GM19372 (cell line): ENCODE data around the gene SIAH2.
"Not testable (repeated sequence)": the region's sequence is repeated elsewhere in the genome, so short reads cannot be mapped to it uniquely, and the experiment has no call there.

Source experiments
- ATAC-seq: cut with Tn5 transposase; IDR thresholded peaks from one replicate; pipeline ENCODE4 v1.9.1; 2021; ENCODE audit warnings: mild to moderate bottlenecking, low read depth, moderate library complexity; ENCODE audit not compliant: unreplicated experiment

The SIAH2 gene, protein sequence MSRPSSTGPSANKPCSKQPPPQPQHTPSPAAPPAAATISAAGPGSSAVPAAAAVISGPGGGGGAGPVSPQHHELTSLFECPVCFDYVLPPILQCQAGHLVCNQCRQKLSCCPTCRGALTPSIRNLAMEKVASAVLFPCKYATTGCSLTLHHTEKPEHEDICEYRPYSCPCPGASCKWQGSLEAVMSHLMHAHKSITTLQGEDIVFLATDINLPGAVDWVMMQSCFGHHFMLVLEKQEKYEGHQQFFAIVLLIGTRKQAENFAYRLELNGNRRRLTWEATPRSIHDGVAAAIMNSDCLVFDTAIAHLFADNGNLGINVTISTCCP

DNA sequence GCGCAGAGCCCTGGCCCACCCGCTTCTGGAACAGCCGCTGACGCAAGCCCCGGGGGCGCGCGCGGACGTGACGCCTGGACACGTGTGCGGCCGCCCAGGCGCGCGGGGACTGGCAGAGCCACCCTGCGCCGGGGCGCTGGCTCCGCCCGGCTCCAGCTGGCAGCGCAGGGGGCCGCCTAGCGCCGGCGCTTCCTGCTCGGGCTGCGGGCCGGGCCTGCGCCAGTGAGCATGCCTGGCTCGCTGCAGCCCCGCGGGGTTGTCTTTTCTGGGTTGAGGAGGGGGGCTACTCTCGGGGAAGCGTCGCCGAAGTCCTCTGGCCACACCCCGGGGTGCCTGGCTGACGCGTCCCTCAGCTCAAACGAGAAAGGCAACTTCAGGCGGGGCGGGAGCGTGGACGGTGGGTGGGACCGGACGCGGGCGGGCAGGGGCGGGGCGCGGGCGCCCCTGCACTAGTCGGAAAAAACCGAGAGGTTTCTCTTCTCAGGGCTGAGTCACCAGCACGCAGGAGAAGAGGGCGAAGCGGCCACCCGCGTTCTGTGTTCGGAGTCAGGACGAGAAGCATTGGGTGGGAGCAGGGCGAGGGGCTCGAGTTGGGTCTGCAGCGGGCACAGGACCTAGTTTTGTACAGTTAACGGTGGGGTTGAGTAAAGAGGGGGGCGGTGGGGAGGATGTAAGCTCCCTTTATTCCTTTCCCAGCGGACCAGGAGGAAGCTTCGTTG is at the start of gene SIAH2:
SIAH2 (minus strand) TSS at position 48 of the 719 bp plus-strand sequence. CDS start 320 bp downstream, outside the sequence.
- peak; percentile 48 for ATAC-seq

DNA sequence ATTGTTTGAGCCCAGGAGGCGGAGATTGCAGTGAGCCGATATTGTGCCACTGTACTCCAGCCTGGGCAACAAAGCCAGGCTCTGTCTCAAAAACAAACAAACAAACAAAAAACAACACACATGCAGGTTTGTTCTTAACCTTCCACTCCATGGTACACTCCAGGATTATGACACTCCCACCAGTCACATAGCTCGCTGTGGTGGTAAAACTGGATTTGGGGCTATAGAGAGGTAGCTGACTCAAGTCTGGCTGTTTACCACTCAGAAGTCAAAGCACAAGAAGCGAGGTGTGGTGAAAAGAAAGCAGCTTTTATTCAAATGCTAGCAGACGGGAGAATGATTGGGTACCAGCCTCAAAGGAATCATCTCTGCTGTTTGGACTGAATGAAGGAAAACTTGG is 49.0 kb upstream of the SIAH2 start:
- ATAC-seq: no peak

DNA sequence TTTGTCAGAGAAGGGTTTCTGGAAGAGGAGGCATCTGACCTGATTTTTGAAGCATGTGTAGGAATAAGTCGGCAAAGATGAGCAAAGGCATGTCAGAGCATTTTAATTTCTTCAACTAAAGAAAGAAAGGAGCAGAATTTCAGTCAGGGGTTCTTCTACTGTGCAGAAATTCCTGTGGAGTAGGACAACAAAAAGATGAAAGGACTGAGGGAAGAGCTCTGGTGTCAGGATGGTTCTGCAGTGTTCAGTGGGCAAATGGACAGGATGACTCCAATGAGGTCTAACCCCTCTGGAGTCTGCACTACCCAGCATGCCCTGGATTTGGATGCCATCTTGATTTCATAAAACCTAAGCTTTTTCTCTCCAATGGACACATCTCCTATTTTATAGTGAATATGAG is 47.7 kb upstream of the SIAH2 start:
- no peak for ATAC-seq

GRCh38 chr3:150806185-150806835 is 43.3 kb upstream of the SIAH2 start:
- no peak for ATAC-seq

GRCh38 chr3:150805354-150805753 is 42.4 kb upstream of the SIAH2 start:
- no peak for ATAC-seq

GRCh38 chr3:150803440-150803985 is 40.5 kb upstream of the SIAH2 start:
- ATAC-seq: no peak

- ATAC-seq: no peak
These were observed 37.8 kb upstream of the SIAH2 start for GRCh38 chr3:150800722-150801121.

DNA sequence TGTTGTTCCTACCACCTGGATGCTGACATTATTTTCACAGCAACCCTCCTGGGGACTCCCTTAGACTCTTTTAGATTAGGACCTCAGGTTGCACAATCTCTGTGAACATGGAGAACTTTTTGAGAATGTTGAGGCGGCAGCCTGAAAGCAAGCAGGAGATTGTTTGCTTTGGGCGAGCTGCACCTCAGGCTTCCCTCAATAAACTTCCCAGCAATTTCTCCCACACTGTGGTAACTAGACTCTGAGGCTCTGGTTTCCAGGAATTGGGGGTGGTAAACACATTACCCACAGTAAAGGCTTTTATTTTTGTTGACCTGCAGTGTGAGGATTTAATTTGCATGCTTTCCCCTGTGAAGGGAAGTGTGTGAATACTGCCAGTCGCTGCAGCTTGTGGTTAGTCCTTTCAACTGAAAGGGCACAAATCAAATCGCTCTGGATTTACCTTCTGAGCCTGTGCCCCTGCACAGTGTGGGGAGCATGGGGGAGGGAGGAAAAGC is 35.2 kb upstream of the SIAH2 start:
- ATAC-seq: no peak

DNA sequence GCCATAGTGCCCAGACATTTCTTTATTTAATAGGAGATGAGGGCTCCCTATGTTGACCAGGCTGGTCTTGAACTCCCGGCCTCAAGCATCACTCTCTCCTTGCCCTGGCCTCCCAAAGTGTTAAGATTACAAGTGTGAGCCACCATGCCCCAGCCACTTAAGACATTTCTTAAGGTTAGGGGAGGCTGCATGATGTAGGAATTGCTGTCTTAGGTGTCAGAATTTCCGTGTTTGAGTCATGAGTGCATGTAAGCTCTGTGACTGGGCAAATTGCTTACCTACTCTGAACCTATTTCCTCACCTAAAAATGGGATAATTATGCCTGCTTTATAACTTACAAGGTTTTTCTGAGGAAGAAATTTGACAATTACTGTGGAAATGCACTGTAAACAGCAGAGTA is 34.2 kb upstream of the SIAH2 start:
- ATAC-seq: no peak

DNA sequence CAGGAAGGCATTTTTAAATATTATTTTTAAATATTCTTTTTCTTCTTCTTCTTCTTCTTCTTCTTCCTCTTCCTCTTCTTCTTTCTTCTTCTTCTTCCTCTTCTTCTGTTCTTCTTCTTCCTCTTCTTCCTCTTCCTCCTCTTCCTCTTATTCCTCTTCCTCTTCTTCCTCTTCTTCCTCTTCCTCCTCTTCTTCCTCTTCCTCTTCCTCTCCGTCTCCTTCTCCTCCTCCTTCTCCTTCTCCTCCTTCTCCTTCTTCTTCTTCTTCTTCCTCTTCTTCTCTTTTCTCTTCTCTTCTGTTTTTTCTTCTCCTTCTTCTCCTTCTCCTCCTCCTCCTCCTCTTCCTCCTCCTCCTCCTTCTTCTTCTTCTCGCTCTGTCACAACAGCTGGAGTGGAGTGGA is 33.6 kb upstream of the SIAH2 start:
- not testable (repeated sequence) for ATAC-seq

DNA sequence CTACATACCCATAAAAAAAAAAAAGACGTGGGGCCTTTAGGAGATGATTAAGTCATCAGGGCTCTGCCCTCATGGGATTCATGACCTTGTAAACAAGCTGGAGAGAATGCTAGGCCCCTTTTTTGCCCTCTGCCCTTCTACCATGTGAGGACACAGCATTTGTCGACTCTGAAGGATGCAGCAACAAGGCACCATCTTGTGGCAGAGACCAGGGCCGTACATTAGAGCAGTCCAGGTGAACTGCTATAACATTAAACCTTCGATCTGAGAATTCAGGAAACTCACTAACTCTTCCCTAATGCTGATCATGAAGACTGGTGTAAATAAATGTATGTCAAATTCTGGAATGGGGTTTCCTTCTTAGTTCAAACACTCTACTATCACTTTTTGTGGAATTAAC is 30.7 kb upstream of the SIAH2 start:
- no peak for ATAC-seq

DNA sequence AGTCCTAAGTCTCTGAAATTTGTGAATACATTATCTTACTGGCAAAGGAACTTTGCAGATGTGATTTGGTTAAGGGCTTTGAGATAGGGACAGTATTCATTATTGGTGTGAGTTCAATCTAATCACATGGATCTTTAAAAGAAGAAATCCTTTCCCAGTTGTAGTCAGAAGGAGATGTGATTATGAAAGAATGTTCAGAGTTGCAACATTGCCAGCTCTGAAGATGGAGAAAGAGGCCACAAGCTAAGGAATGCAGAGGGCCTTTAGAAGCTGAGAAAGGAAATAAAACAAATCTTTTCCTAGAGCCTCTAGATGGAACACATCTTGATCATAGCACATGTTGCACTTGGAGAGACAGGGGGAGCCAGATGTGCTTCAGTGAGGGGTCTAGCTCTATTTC is 27.7 kb upstream of the SIAH2 start:
- no peak for ATAC-seq

DNA sequence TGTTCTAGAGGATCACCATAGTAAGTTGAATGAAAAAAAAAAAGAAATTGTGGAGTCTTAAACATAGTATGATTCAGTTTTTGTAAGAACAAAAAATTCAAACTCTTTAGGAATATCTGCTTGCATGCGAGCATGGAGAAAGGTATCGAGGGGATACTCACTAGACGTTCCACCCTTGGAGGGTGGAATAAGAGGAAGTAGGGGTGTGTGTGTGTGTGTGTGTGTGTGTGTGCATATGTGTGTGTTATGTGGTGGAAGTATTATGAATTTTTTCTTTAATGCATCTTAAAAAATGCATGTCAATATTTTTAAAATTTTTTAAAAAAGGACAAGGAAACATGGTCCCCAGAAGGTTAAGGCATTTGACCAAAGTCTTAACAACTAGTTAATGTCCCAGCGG is 26.5 kb upstream of the SIAH2 start:
- no peak for ATAC-seq

DNA sequence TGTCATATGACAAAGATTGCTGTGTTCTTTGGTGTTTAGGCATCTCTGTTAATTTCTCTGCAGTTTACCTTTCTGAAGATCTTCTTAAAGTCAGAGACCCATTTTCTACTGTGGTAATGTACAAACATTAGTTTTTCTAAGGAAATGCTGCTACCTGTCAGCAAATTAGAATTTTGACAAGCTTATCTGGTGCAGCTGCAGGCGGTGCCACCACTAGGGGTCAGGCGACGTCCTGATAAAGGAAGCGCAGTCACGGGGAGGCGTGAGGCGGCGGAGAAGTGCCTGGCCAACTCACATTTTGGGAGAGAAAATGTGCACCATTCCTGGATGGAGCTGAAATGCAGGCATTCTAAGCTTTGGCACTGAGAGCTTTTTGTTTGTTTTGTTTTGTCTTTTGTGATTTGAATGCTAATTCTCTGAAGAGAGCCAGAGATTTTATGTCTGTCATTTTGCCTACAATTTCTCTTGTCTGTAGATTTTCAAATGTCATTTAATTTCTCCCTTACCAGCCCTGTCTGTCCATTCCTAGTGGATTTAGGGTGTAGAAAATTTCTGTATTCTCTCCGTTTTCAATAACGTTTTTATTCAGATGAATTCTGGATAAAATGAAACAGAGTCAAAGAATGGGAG is 24.9 kb upstream of the SIAH2 start:
- ATAC-seq: peak; percentile 65

DNA sequence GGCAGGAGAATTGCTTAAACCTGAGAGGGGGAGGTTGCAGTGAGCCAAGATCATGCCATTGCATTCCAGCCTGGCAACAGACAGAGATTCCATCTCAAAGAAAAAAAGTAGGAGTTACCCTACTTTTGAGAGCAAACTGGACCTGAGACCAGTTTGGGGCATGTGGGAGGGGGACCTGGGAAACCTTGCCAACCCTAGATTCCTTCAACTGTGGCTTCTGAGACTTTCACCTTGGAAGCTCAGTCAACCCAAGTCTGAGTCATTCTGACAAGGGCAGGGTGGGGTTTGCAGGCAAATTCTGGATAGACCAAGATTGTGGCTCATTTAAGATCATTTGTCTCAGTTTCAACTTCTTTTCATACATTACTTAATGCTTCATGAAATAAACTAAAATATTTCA is 23.8 kb upstream of the SIAH2 start:
- no peak for ATAC-seq

GRCh38 chr3:150784747-150785125 is 21.8 kb upstream of the SIAH2 start:
- no peak for ATAC-seq

GRCh38 chr3:150783920-150784746 is 21.2 kb upstream of the SIAH2 start:
- ATAC-seq: peak; percentile 43

DNA sequence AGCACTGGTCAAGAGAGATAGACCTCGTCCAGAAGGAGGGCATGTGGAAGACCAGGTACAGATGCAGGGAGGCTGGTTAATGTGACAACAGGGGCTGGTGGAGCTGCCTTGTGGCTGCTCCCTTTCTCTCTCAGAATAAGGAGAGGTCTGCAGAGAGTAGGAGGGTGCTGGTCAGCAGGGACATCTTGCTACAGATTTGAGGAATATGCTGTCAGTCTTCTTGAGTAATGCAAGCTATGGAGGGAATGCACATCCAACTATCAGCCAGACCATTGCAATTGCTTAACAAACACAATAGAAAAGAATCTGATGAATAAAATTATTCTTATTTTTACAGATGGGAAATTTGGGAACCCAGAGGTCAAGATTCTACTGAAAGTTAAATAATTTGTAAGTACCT is 20.3 kb upstream of the SIAH2 start:
- ATAC-seq: no peak

DNA sequence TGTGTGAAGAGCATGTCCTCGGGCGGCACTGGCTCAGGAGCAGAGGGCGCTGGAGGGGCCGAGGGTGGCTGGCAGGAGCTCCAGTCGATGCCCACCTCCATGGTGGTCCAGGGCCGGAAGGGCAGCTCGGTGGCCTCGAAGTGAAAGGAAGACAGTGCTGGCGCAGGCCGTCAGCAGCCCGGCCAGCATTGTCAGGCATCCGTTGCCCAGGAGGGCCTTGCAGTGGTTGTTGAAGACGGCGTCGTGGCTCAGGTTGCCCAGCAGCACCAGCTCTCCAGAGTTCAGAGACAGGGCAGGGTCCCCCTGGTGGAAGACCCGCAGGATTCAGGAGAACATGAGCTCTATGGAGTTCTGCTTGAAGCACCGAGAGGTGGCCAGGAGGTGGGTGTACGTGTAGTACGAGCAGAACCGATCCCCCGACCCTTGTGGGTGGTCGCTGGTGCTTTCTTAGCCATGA is 16.5 kb upstream of the SIAH2 start:
- no peak for ATAC-seq
